ENCODE results near the gene AGBL5.
"Not testable (repeated sequence)": the region's sequence is repeated elsewhere in the genome, so short reads cannot be mapped to it uniquely, and the experiment has no call there.

AGBL5 gene

DNA sequence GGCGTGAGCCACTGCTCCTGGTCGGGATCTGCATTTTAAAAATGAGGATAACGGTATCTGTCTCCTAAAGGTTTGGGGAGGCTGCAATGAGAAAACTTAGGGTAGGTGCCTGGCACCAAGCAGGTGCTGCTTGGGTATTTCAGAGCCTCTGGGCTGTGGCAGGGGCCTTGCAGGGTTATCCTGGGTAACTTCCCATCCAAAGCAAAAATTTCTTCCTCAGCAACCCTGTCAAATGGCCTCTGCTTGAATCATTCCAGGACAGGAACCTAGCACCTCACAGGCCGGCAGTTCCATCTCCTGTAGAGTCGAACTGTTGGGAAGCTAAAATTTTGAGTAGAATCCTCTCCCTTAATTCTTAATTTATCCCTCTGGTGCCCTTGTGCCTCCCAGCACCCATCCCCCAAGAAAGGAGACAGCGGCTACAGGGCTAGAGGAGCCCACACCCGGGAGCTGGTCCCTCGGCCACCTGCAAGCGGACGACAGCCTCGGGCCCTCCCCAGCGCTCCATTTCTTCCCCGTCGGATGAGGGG, 66.6 kb downstream of the AGBL5 start:
- DNase-seq = no peak
- H3K4me3 Mint-ChIP-seq = peak overlapping the region; percentile 57
- H3K36me3 Mint-ChIP-seq (ENCODE audit: low read depth) = no peaks in the 10 kb centered on the region
- no peak overlapping the region for H3K27ac Mint-ChIP-seq
- peaks cover 40% of the 10 kb centered on the region for H3K27me3 Mint-ChIP-seq
- H3K4me1 Mint-ChIP-seq = peaks cover 14% of the 10 kb centered on the region
- no peaks in the 10 kb centered on the region for H3K9me3 Mint-ChIP-seq
- no peak for ATAC-seq

DNA sequence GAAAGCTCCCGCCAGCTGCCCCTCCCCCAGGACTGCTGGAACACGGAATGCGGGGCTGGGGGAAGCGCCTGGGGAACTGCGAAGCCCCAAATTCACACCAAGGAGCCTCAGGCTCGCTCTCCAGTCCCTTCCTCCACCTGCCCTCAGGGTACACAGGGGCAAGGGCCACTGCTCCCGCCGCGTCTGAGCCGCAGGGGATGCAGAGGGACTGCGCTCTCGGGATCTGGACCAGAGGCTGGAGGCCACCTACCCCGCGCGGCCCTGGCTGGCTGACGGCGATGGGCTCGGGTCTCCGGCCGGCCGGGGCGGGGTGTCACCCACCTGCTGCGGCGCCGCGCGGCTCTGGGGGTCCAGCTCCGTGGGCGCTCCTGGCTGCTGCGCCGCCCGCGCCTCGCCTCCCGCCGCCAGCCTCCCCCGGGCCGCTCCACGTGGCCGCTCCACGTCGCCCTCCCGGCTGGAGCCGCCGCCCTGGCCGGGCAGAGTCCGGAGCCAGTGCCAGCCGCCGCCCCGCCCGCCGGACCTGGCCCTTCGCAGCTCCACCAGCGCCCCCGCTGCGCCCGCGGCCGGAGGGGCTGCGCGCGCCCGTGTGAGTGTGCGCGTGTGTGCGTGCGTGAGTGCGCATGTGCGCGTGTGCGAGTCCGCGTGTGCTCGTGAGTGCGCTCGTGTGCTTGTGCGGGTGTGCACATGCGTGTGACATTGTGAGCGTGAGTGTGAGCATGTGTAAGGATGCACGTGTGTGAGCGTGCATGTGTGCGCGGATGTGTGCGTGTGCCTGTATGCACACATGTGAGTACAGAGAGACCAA, 67.3 kb downstream of the AGBL5 start, which contains the start of gene CGREF1:
Gene CGREF1, minus strand, starts transcription at position 604 of the 805 bp plus-strand sequence. CDS start 14,762 bp downstream, outside the sequence.
- no peaks in the 10 kb centered on the region for H3K9me3 Mint-ChIP-seq
- DNase-seq (peak; percentile 20), ATAC-seq (no peak)
- H3K4me3 Mint-ChIP-seq = peak within 1 kb of the TSS; percentile 72
- peak within 1 kb of the TSS; percentile 71 for H3K27ac Mint-ChIP-seq
- H3K36me3 Mint-ChIP-seq (ENCODE audit: low read depth) = no peaks in the 10 kb centered on the region
- peaks cover 40% of the 10 kb centered on the region for H3K27me3 Mint-ChIP-seq
- peaks cover 18% of the 10 kb centered on the region for H3K4me1 Mint-ChIP-seq

DNA sequence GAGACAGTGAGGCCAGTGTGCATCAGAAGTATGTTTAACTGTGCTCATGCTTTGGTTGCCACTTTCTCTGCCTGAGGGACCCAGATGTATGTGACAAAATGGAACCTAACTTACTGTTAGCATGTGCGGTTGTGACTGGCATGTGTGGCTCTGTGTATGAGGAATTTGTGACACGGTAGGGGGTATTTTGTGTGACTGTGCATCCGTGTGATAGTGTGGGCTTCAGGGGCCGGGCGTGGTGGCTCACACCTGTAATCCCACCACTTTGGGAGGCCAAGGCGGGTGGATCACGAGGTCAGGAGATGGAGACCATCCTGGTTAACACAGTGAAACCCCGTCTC, 67.8 kb downstream of the AGBL5 start:
- not testable (repeated sequence) for DNase-seq; H3K9me3 Mint-ChIP-seq; ATAC-seq; H3K36me3 Mint-ChIP-seq (ENCODE audit: low read depth)
- peaks cover 40% of the 10 kb centered on the region for H3K27me3 Mint-ChIP-seq
- H3K4me1 Mint-ChIP-seq = peaks cover 18% of the 10 kb centered on the region
- H3K27ac Mint-ChIP-seq = peak overlapping the region; percentile 71
- H3K4me3 Mint-ChIP-seq = peak overlapping the region; percentile 72
